ENCODE data around the gene RPL18. TPM values are rescaled to one million over a fixed set of nuclear protein-coding genes. Genes with fewer than 3 reads are reported as not detected.

RPL18 gene
- total RNA-seq, 4 donors from 2014 or later, result 3,252 to 5,828 (median 3,870) TPM

GRCh38 chr19:48607359-48607755, 11.6 kb downstream of the RPL18 start:
- intact Hi-C loops (cut with DNase I; ENCODE audit: low total_unique reads), result no loop called here
- WGBS, 2 donors, result 87 to 89% methylated on average over 7 of the region's 7 CpGs
- no peak for DNase-seq (ENCODE audit: low spot score in 2 of 2)

GRCh38 chr19:48606463-48607358, 12.3 kb downstream of the RPL18 start, which contains the start of gene SPACA4:
Gene SPACA4, plus strand, starts transcription at chr19:48606742. Its CDS starts 237 bp downstream, at chr19:48606979.
- no peak within 1 kb of the TSS for H3K4me3 ChIP-seq (ENCODE audit: low read depth, poor library complexity, severe bottlenecking)
- TF ChIP-seq POLR2A (IDR thresholded peaks at IDR 0.05) (no peak), CTCF (IDR thresholded peaks at IDR 0.05) (no peak)
- DNase-seq (ENCODE audit: low spot score in 2 of 2), result no peak
- WGBS, 2 donors, result 86 to 90% methylated on average over 28 to 36 of the region's 39 CpGs
- intact Hi-C loops (cut with DNase I; ENCODE audit: low total_unique reads), result no loop called here

More at GRCh38 chr19:48607359-48607755, 11.6 kb downstream of the RPL18 start:
- TF ChIP-seq POLR2A (IDR thresholded peaks at IDR 0.05), result no peak
- no peak for TF ChIP-seq CTCF (IDR thresholded peaks at IDR 0.05)
- no peak overlapping the region for H3K4me3 ChIP-seq (ENCODE audit: low read depth, poor library complexity, severe bottlenecking)

DNA sequence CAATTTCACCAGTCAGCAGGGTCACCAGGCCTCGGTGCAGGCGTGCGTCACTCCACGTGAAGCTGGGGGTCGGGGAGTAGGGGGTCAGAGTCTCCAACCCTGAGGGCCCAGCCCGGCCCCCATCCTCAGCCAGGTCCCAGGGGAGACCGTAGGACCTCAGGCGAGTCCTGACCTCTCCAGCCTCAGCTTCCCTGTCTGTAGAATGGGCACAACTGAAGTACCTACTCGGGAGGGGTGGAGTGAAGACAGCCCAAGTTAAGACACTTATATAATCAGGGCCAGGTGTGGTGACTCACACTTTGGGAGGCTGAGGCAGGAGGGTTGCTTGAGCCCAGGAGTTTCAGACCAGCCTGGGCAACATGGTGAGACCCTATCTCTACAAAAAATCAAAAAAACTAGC, 15.1 kb downstream of the RPL18 start:
- intact Hi-C loops (cut with DNase I; ENCODE audit: low total_unique reads), result no loop called here
- WGBS, 2 donors, result 85 to 92% methylated on average over 7 to 9 of the region's 9 CpGs
- H3K4me3 ChIP-seq (ENCODE audit: low read depth, poor library complexity, severe bottlenecking), result no peak overlapping the region
- TF ChIP-seq CTCF (IDR thresholded peaks at IDR 0.05) (no peak), POLR2A (IDR thresholded peaks at IDR 0.05) (no peak)
- no peak for DNase-seq (ENCODE audit: low spot score in 2 of 2)

DNA sequence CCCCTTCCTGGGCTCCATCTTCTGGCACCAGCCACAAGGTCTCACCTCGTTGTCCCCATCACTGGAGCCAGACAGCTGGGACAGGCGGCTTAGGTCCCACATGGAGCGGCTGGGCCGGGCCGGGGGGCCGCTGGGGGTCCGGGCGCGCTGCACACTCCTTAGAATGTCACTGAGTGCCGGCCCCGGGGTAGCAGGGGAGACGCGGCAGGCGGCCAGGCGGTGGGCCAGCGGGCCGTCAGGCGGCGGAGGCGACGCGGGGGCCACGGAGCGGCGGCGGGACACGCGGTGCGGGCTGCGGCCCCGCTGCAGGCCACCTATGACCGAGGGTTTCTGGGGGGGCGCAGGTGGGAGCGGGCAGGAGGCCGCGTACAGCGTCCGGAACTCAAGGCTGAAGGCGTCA, 15.5 kb downstream of the RPL18 start:
- 91 to 92% methylated on average over 39 of the region's 39 CpGs for WGBS, 2 donors
- intact Hi-C loops (cut with DNase I; ENCODE audit: low total_unique reads), result no loop called here
- TF ChIP-seq POLR2A (IDR thresholded peaks at IDR 0.05) (no peak), CTCF (IDR thresholded peaks at IDR 0.05) (no peak)
- no peak for DNase-seq (ENCODE audit: low spot score in 2 of 2)
- H3K4me3 ChIP-seq (ENCODE audit: low read depth, poor library complexity, severe bottlenecking), result no peak overlapping the region

DNA sequence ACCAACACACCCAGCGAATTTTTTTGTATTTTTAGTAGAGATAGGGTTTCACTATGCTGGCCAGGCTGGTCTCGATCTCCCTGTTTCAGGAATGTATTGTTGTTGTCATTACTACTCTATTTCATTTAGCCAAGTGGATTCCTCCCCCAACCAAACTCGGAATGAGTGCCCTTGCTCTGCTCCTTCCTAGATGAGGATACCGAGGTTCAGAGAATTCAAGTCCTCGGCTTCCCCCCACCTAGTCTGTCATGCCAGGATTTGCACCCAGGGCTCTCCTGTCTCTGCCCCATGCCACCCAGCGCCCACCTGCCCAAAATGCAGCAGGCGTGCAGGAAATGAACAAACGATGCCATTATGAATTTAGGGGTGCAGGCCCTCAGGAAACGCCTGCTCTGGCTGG, 16.0 kb downstream of the RPL18 start:
- TF ChIP-seq CTCF (IDR thresholded peaks at IDR 0.05), result no peak
- TF ChIP-seq POLR2A (IDR thresholded peaks at IDR 0.05), result no peak
- WGBS, 2 donors, result 75 to 78% methylated on average over 9 of the region's 9 CpGs
- intact Hi-C loops (cut with DNase I; ENCODE audit: low total_unique reads), result no loop called here
- DNase-seq (ENCODE audit: low spot score in 2 of 2), result no peak
- H3K4me3 ChIP-seq (ENCODE audit: low read depth, poor library complexity, severe bottlenecking), result no peak overlapping the region

Data from lower leg skin (tissue), 4 donors.